ENCODE measurements around the gene PPP1R3D.
A peak's percentile ranks its signal among the peaks of the same experiment; 100 is the strongest.

PPP1R3D gene

GRCh38 chr20:59948212-59948611 lies 8.1 kb upstream of the PPP1R3D start:
- no peak for DNase-seq

- DNase-seq = no peak
Measured at GRCh38 chr20:59947376-59947775, 7.3 kb upstream of the PPP1R3D start.

GRCh38 chr20:59945731-59946130 lies 5.6 kb upstream of the PPP1R3D start:
- no peak for DNase-seq

GRCh38 chr20:59945175-59945574 lies 5.1 kb upstream of the PPP1R3D start:
- no peak for DNase-seq

GRCh38 chr20:59944726-59945125 lies 4.6 kb upstream of the PPP1R3D start:
- DNase-seq = no peak

- no peak for DNase-seq
Measured at GRCh38 chr20:59942245-59942644, 2.1 kb upstream of the PPP1R3D start.

GRCh38 chr20:59940956-59941294 lies 820 bp upstream of the PPP1R3D start:
- no peak for DNase-seq

- no peak for DNase-seq
Measured at GRCh38 chr20:59939879-59940128, 301 bp downstream of the PPP1R3D start.

- DNase-seq = no peak
Measured at GRCh38 chr20:59939052-59939878, 840 bp downstream of the PPP1R3D start.

- DNase-seq = no peak
Measured at GRCh38 chr20:59938696-59939051, 1.4 kb downstream of the PPP1R3D start.

- no peak for DNase-seq
Measured at GRCh38 chr20:59938221-59938620, 1.9 kb downstream of the PPP1R3D start.

- no peak for DNase-seq
Measured at GRCh38 chr20:59937150-59937549, 3.0 kb downstream of the PPP1R3D start.

- DNase-seq = no peak
Measured at GRCh38 chr20:59936409-59936808, 3.7 kb downstream of the PPP1R3D start.

- DNase-seq = no peak
Measured at GRCh38 chr20:59935457-59936185, 4.5 kb downstream of the PPP1R3D start.

- peak; percentile 53 for DNase-seq
Measured at GRCh38 chr20:59933849-59934585, 6.1 kb downstream of the PPP1R3D start.

GRCh38 chr20:59933296-59933848 lies 6.7 kb downstream of the PPP1R3D start, which contains the start of gene SYCP2:
SYCP2 (minus strand) TSS chr20:59933637; CDS start chr20:59922413, 11,224 bp downstream.
- no peak for DNase-seq

- DNase-seq = no peak
Measured at GRCh38 chr20:59932616-59933295, 7.3 kb downstream of the PPP1R3D start.

- DNase-seq = no peak
Measured at GRCh38 chr20:59931511-59932312, 8.4 kb downstream of the PPP1R3D start.

- DNase-seq = no peak
Measured at GRCh38 chr20:59925899-59926298, 14.2 kb downstream of the PPP1R3D start.

GRCh38 chr20:59925359-59925758 lies 14.7 kb downstream of the PPP1R3D start:
- no peak for DNase-seq

- DNase-seq = no peak
Measured at GRCh38 chr20:59923514-59923913, 16.6 kb downstream of the PPP1R3D start.

- DNase-seq = no peak
Measured at GRCh38 chr20:59920944-59921343, 19.2 kb downstream of the PPP1R3D start.
